ENCODE data around the gene COA5. TPM values are rescaled to one million over a fixed set of nuclear protein-coding genes. Genes with fewer than 3 reads are reported as not detected.

The COA5 gene
- total RNA-seq, 1 experiment from 2014 or later, result 18.6 TPM

DNA sequence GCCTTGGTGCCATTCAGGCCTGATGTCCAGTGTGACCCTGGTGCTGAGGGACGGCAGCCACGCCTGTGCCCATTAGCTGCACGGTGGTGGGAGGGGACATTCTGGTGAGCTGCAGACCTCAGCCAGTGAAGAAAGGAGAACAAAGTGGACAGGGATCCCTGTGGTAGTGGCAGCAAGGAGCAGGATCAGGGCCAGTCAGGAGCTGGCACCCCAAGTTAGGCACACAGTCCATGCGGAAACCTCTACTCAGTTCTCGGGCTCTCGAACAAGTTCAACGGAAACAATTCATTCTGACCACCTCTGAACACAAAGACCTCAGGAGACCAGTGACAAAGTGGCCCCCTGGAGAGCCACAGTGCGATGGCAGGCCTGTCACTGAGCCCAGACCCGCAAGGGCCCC is 30.1 kb downstream of the COA5 start:
- Histone ChIP-seq H3K9ac (ENCODE audit: low read length) (no peak overlapping the region), H3K4me2 (ENCODE audit: low read length) (no peak overlapping the region), H3K4me3 (replicated peaks in 1 of 2; ENCODE audit: low read depth in 1 of 2, low read length in 2 of 2) (no peak overlapping the region), H4K20me1 (ENCODE audit: insufficient read depth) (no peaks in the 10 kb centered on the region), H3K79me2 (ENCODE audit: insufficient read depth, low read length) (no peaks in the 10 kb centered on the region), H3K9me3 (ENCODE audit: control insufficient read depth in 1 of 2, insufficient read depth in 1 of 2, low read depth in 1 of 2, low read length in 2 of 2) (no peaks in the 10 kb centered on the region), H3K36me3 (ENCODE audit: control insufficient read depth in 1 of 2, insufficient read depth in 2 of 2, low read length in 2 of 2) (no peaks in the 10 kb centered on the region), H3K27ac (ENCODE audit: low read depth, low read length) (no peak overlapping the region), H2AFZ (ENCODE audit: low read depth, low read length, poor library complexity, severe bottlenecking) (no peak overlapping the region), H3K27me3 (ENCODE audit: insufficient read depth, low read length) (no peaks in the 10 kb centered on the region), H3K4me1 (ENCODE audit: control insufficient read depth in 1 of 2, insufficient read depth in 2 of 2, low read length in 2 of 2) (no peaks in the 10 kb centered on the region), H3K9me2 (ENCODE audit: insufficient read depth) (no peaks in the 10 kb centered on the region)
- RAD21 ChIA-PET (ENCODE audit: low non-redundant PET in 1 of 2, low total read pairs in 2 of 2, uncharacterized antibody in 2 of 2, unreplicated experiment in 2 of 2), result no interaction called here
- no TSS peak for BruUV-seq (replicated peaks)
- TF ChIP-seq ZNF274 (IDR thresholded peaks at IDR 0.05; ENCODE audit: low read depth, low read length) (no peak), EZH2phosphoT487 (IDR thresholded peaks at IDR 0.05; ENCODE audit: borderline replicate concordance) (no peak), ATF3 (IDR thresholded peaks at IDR 0.05) (no peak), SRF (IDR thresholded peaks at IDR 0.05; ENCODE audit: low read depth) (no peak), TCF7L2 (IDR thresholded peaks at IDR 0.05; ENCODE audit: borderline replicate concordance, extremely low read depth, insufficient read depth, insufficient read length) (no peak), EGR1 (IDR thresholded peaks at IDR 0.05; ENCODE audit: low read depth) (no peak), POLR2A (IDR thresholded peaks at IDR 0.05; ENCODE audit: borderline replicate concordance, extremely low read depth, insufficient read depth, insufficient read length) (no peak), POLR2AphosphoS5 (IDR thresholded peaks at IDR 0.05; ENCODE audit: low read depth, low read length) (no peak), ZFX (IDR thresholded peaks at IDR 0.05) (no peak), SP1 (IDR thresholded peaks at IDR 0.05; ENCODE audit: low read depth) (no peak), YY1 (IDR thresholded peaks at IDR 0.05; ENCODE audit: extremely low read depth, insufficient replicate concordance, low read depth, low read length) (no peak), EZH2 (IDR thresholded peaks at IDR 0.05) (no peak)
- TF ChIP-seq, protein P1, sequence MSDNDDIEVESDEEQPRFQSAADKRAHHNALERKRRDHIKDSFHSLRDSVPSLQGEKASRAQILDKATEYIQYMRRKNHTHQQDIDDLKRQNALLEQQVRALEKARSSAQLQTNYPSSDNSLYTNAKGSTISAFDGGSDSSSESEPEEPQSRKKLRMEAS (IDR thresholded peaks at IDR 0.05), result no peak
- TF ChIP-seq, protein P2, sequence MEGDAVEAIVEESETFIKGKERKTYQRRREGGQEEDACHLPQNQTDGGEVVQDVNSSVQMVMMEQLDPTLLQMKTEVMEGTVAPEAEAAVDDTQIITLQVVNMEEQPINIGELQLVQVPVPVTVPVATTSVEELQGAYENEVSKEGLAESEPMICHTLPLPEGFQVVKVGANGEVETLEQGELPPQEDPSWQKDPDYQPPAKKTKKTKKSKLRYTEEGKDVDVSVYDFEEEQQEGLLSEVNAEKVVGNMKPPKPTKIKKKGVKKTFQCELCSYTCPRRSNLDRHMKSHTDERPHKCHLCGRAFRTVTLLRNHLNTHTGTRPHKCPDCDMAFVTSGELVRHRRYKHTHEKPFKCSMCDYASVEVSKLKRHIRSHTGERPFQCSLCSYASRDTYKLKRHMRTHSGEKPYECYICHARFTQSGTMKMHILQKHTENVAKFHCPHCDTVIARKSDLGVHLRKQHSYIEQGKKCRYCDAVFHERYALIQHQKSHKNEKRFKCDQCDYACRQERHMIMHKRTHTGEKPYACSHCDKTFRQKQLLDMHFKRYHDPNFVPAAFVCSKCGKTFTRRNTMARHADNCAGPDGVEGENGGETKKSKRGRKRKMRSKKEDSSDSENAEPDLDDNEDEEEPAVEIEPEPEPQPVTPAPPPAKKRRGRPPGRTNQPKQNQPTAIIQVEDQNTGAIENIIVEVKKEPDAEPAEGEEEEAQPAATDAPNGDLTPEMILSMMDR (IDR thresholded peaks at IDR 0.05 in 2 of 3, conservative IDR thresholded peaks at IDR 0.05 in 1 of 3; ENCODE audit: borderline replicate concordance in 1 of 3, insufficient read depth in 1 of 3, low read depth in 2 of 3, low read length in 2 of 3), result no peak
- intact Hi-C loops (cut with micrococcal nuclease), result no loop called here
- DNase-seq (ENCODE audit: low read depth, low spot score) (no peak), ATAC-seq (no peak)
- CTCF ChIA-PET, result no interaction called here
- POLR2A ChIA-PET, result no interaction called here

All from HCT116 (cell line).